Trophoblast cell (in vitro differentiated cells and primary cell): ENCODE results near the gene KRTAP15-1.

ENCODE experiments used
- DNase-seq, 2 donors: peaks; one replicate each; pipeline ENCODE4 v3.0.0-alpha.2; 2016
- H2AFZ ChIP-seq: 2 replicates; pipeline ENCODE4 v1.6.1; 2013; ENCODE audit warnings: low read length, moderate library complexity, mild to moderate bottlenecking; ENCODE audit not compliant: insufficient read depth, poor library complexity
- H2AK5ac ChIP-seq: 2 replicates; pipeline ENCODE4 v1.6.1; 2013; ENCODE audit warnings: mild to moderate bottlenecking, low read length
- H2BK120ac ChIP-seq: 2 replicates; pipeline ENCODE4 v1.6.1; 2013; ENCODE audit warnings: low read length, mild to moderate bottlenecking, moderate library complexity; ENCODE audit not compliant: insufficient read depth, poor library complexity
- H2BK12ac ChIP-seq: 2 replicates; pipeline ENCODE4 v1.6.1; 2013; ENCODE audit warnings: mild to moderate bottlenecking, low read length, moderate library complexity
- H2BK5ac ChIP-seq: 2 replicates; pipeline ENCODE4 v1.6.1; 2013; ENCODE audit warnings: low read length, low read depth, moderate library complexity, mild to moderate bottlenecking; ENCODE audit not compliant: poor library complexity
- H3K14ac ChIP-seq: 2 replicates; pipeline ENCODE4 v1.6.1; 2013; ENCODE audit warnings: mild to moderate bottlenecking, low read length
- H3K18ac ChIP-seq: 2 replicates; pipeline ENCODE4 v1.6.1; 2013; ENCODE audit warnings: mild to moderate bottlenecking, low read length
- H3K23ac ChIP-seq: 2 replicates; pipeline ENCODE4 v1.6.1; 2013; ENCODE audit warnings: low read length
- H3K27ac ChIP-seq: 2 replicates; pipeline ENCODE4 v1.5.1; 2013; ENCODE audit warnings: low read depth, mild to moderate bottlenecking, inconsistent platforms, low read length, moderate library complexity
- H3K27me3 ChIP-seq: 2 replicates; pipeline ENCODE4 v1.6.1; 2013; ENCODE audit warnings: inconsistent platforms, mild to moderate bottlenecking, low read length, moderate library complexity; ENCODE audit not compliant: insufficient read depth
- H3K36me3 ChIP-seq, 2 experiments: 1 replicate in 1 of 2; 2 replicates in 1 of 2; pipeline ENCODE4 v1.6.1; 2013; ENCODE audit warnings: low read length in 2 of 2, mild to moderate bottlenecking in 2 of 2, moderate library complexity in 1 of 2; ENCODE audit not compliant: insufficient read depth in 2 of 2, control insufficient read depth in 1 of 2
- H3K4ac ChIP-seq: 2 replicates; pipeline ENCODE4 v1.6.1; 2013; ENCODE audit warnings: low read depth, mild to moderate bottlenecking, low read length, moderate library complexity
- H3K4me1 ChIP-seq, 2 experiments: 1 replicate in 1 of 2; 2 replicates in 1 of 2; pipeline ENCODE4 v1.6.1; 2013; ENCODE audit warnings: low read length in 2 of 2, mild to moderate bottlenecking in 2 of 2, moderate library complexity in 1 of 2; ENCODE audit not compliant: insufficient read depth in 2 of 2, control insufficient read depth in 1 of 2
- H3K4me2 ChIP-seq: 2 replicates; pipeline ENCODE4 v1.6.1; 2013; ENCODE audit warnings: inconsistent platforms, mild to moderate bottlenecking, low read length, moderate library complexity
- H3K4me3 ChIP-seq: 2 replicates; pipeline ENCODE4 v1.5.1; 2013; ENCODE audit warnings: mild to moderate bottlenecking, low read depth, low read length, inconsistent platforms
- H3K79me1 ChIP-seq: one replicate; pipeline ENCODE4 v1.6.1; 2013; ENCODE audit warnings: low read length
- H3K79me2 ChIP-seq: 2 replicates; pipeline ENCODE4 v1.6.1; 2013; ENCODE audit warnings: low read length, mild to moderate bottlenecking; ENCODE audit not compliant: control insufficient read depth, insufficient read depth, poor library complexity
- H3K9ac ChIP-seq: 2 replicates; pipeline ENCODE4 v1.6.1; 2013; ENCODE audit warnings: mild to moderate bottlenecking, low read length
- H3K9me3 ChIP-seq: 2 replicates; pipeline ENCODE4 v1.6.1; 2013; ENCODE audit warnings: low read depth, mild to moderate bottlenecking, control low read depth, inconsistent platforms, low read length; ENCODE audit not compliant: insufficient read depth
- H4K12ac ChIP-seq: 2 replicates; pipeline ENCODE4 v1.6.1; 2013; ENCODE audit warnings: low read depth, mild to moderate bottlenecking, low read length, moderate library complexity
- H4K8ac ChIP-seq: 2 replicates; pipeline ENCODE4 v1.6.1; 2013; ENCODE audit warnings: low read depth, mild to moderate bottlenecking, low read length, moderate library complexity
- H4K91ac ChIP-seq: one replicate; pipeline ENCODE4 v1.6.1; 2013; ENCODE audit warnings: low read depth, mild to moderate bottlenecking, low read length, moderate library complexity
- WGBS: extraction: QIAGEN DNeasy Blood & Tissue Kit; methylation state at CpG from one replicate; pipeline ENCODE4 v1.1.7; 2013; ENCODE audit warnings: missing lambda C conversion rate; ENCODE audit not compliant: insufficient read length, insufficient coverage; ENCODE audit errors: extremely low coverage; 5-methylcytosine and 5-hydroxymethylcytosine counted together

The KRTAP15-1 gene

DNA sequence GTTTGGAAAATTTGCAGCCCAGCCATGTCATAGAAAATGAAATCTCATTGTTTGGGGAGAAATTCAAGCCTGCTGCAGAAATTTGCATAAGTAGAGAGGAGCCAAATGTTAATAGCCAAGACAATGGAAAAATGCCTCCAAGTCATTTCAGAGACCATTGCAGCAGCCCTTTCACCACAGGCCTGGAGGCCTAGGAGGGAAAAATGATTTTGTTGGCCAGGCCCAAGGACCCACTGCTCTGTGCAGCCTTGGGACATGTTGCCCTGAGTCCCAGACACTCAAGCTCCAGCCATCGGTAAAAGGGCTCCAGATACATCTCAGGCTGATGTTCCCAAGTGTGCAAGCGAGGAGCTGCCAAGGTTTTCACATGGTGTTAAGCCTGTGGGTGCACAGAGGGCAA lies 46.1 kb downstream of the KRTAP15-1 start:
- no peak overlapping the region for H3K4me3 ChIP-seq
- H3K18ac ChIP-seq = no peak overlapping the region
- H4K8ac ChIP-seq = no peak overlapping the region
- WGBS = no CpG with 5 or more reads among the region's 2 CpGs
- H4K12ac ChIP-seq = no peak overlapping the region
- no peak overlapping the region for H3K4me2 ChIP-seq
- H3K4ac ChIP-seq = no peak overlapping the region
- no peak for DNase-seq
- no peak overlapping the region for H2BK120ac ChIP-seq
- no peak overlapping the region for H4K91ac ChIP-seq
- H3K23ac ChIP-seq = no peak overlapping the region
- no peaks in the 10 kb centered on the region for H3K36me3 ChIP-seq
- H3K9me3 ChIP-seq = peaks cover 7% of the 10 kb centered on the region
- H2BK12ac ChIP-seq = no peak overlapping the region
- no peak overlapping the region for H2AFZ ChIP-seq
- no peaks in the 10 kb centered on the region for H3K79me1 ChIP-seq
- no peak overlapping the region for H3K27ac ChIP-seq
- no peak overlapping the region for H3K14ac ChIP-seq
- no peak overlapping the region for H2AK5ac ChIP-seq
- H3K27me3 ChIP-seq = no peaks in the 10 kb centered on the region
- H2BK5ac ChIP-seq = no peak overlapping the region
- no peaks in the 10 kb centered on the region for H3K79me2 ChIP-seq
- H3K9ac ChIP-seq = no peak overlapping the region
- H3K4me1 ChIP-seq = no peaks in the 10 kb centered on the region

- Histone ChIP-seq H2BK5ac (no peak within 1 kb of the TSS), H3K4me2 (no peak within 1 kb of the TSS), H3K23ac (no peak within 1 kb of the TSS), H3K4me3 (no peak within 1 kb of the TSS), H4K12ac (no peak within 1 kb of the TSS), H3K27ac (no peak within 1 kb of the TSS), H3K14ac (no peak within 1 kb of the TSS), H2AK5ac (no peak within 1 kb of the TSS), H4K8ac (no peak within 1 kb of the TSS), H2BK12ac (no peak within 1 kb of the TSS), H3K4ac (no peak within 1 kb of the TSS), H3K9me3 (peaks cover 7% of the 10 kb centered on the region), H3K36me3 (no peaks in the 10 kb centered on the region), H3K18ac (no peak within 1 kb of the TSS), H2AFZ (no peak within 1 kb of the TSS), H3K79me2 (no peaks in the 10 kb centered on the region), H3K4me1 (no peaks in the 10 kb centered on the region), H4K91ac (no peak within 1 kb of the TSS), H3K9ac (no peak within 1 kb of the TSS), H3K79me1 (no peaks in the 10 kb centered on the region), H3K27me3 (no peaks in the 10 kb centered on the region), H2BK120ac (no peak within 1 kb of the TSS)
- WGBS = no CpG with 5 or more reads among the region's 2 CpGs
- no peak for DNase-seq
Observed at GRCh38 chr21:30487336-30487735, 47.3 kb downstream of the KRTAP15-1 start, which contains the start of gene KRTAP19-2. Gene KRTAP19-2 (minus strand): TSS chr21:30487436. CDS start chr21:30487348, 88 bp downstream.
